NCI-H2171 treated with DMSO at 0.1 percent for 48 hours (cell line): ENCODE data around the gene CYSTM1.

Source experiments
- DNase-seq: peaks from one replicate; lab custom pipeline; 2025; lab: John Stamatoyannopoulos, UW

CYSTM1 gene

GRCh38 chr5:140208065-140208464, 33.1 kb downstream of the CYSTM1 start:
- DNase-seq: no peak

GRCh38 chr5:140213370-140213983, 38.5 kb downstream of the CYSTM1 start:
- DNase-seq: no peak

GRCh38 chr5:140214831-140215230, 39.8 kb downstream of the CYSTM1 start:
- DNase-seq: no peak

- DNase-seq: no peak
Measured at GRCh38 chr5:140215276-140215675, 40.3 kb downstream of the CYSTM1 start.

- DNase-seq: no peak
Measured at GRCh38 chr5:140216478-140217074, 41.6 kb downstream of the CYSTM1 start.

GRCh38 chr5:140217299-140218026, 42.5 kb downstream of the CYSTM1 start:
- DNase-seq: no peak

- no peak for DNase-seq
Measured at GRCh38 chr5:140219068-140219991, 44.3 kb downstream of the CYSTM1 start.

- DNase-seq: no peak
Measured at GRCh38 chr5:140220032-140220697, 45.2 kb downstream of the CYSTM1 start.

GRCh38 chr5:140220698-140221064, 45.7 kb downstream of the CYSTM1 start:
- no peak for DNase-seq

- DNase-seq: no peak
Measured at GRCh38 chr5:140221697-140222223, 46.8 kb downstream of the CYSTM1 start.

- DNase-seq: no peak
Measured at GRCh38 chr5:140222416-140222815, 47.4 kb downstream of the CYSTM1 start.

- DNase-seq: no peak
Measured at GRCh38 chr5:140223567-140223966, 48.6 kb downstream of the CYSTM1 start.

- DNase-seq: no peak
Measured at GRCh38 chr5:140224658-140225057, 49.7 kb downstream of the CYSTM1 start.

- DNase-seq: no peak
Measured at GRCh38 chr5:140225396-140225795, 50.4 kb downstream of the CYSTM1 start.

- DNase-seq: no peak
Measured at GRCh38 chr5:140227046-140227445, 52.1 kb downstream of the CYSTM1 start.

- no peak for DNase-seq
Measured at GRCh38 chr5:140228364-140228837, 53.4 kb downstream of the CYSTM1 start.

- no peak for DNase-seq
Measured at GRCh38 chr5:140230373-140230772, 55.4 kb downstream of the CYSTM1 start.

- no peak for DNase-seq
Measured at GRCh38 chr5:140232731-140233130, 57.7 kb downstream of the CYSTM1 start.

- no peak for DNase-seq
Measured at GRCh38 chr5:140234377-140234989, 59.5 kb downstream of the CYSTM1 start.

- DNase-seq: no peak
Measured at GRCh38 chr5:140235791-140236551, 61.0 kb downstream of the CYSTM1 start.
